ENCODE results near the gene TSC2. TPM values are rescaled to one million over a fixed set of nuclear protein-coding genes. Genes with fewer than 3 reads are reported as not detected.

Gene TSC2
- total RNA-seq, 3 donors from 2014 or later (not counting 1 experiment from before 2014, with no cell fraction given): 135 to 197 (median 161) TPM

DNA sequence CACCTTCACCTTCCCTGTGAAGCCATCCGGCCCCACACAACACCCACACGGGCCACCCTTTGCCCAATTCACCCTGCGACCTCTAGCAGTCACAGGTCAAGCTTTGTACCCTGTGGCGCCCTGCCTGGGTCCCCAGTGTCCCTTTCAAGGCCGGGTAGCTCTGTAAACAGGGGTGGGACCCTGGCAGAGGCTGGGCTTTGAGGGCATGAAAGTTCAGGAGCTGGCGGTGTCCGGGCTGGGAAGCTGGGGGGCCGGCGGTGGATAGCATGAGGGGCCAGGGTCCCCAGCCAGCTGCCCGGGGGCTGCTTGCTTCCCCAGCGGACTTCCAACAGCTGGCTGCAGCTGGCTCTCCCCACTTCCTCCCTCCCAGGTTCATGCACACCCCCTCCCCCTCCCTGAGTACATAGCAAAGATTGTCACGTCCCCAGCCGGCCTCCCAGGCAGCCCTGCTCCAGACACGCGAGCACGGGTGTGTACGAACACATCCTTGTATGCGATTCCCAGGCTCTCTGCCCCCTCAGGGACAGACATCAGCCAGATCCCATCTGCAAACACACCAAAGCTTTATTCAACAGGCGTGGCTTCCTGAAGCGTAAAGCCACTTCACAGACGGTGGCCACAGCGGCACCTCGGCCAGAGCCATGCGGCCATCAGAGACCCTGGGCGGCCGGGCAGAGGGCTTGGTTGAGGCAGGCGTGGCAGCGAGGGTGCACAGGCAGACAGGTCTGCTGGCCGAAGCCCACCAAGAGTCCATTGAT, 8.3 kb upstream of the TSC2 start:
- Histone ChIP-seq H3K36me3 (ENCODE audit: control insufficient read depth, insufficient read depth, low read length) (peaks cover 2% of the 10 kb centered on the region), H3K27me3 (ENCODE audit: control insufficient read depth, insufficient read depth, low read length) (no peaks in the 10 kb centered on the region), H3K9me3 (ENCODE audit: control insufficient read depth, insufficient read depth, low read length) (no peaks in the 10 kb centered on the region), H3K4me1 (ENCODE audit: control insufficient read depth, insufficient read depth, low read length) (peaks cover 18% of the 10 kb centered on the region), H3K27ac (ENCODE audit: low read length) (no peak overlapping the region), H3K4me3 (ENCODE audit: low read length) (no peak overlapping the region)
- Mint-ChIP-seq H3K4me3 (no peak overlapping the region), H3K9me3 (no peaks in the 10 kb centered on the region), H3K36me3 (no peaks in the 10 kb centered on the region), H3K4me1 (peaks cover 0 to 4% of the 10 kb centered on the region in 2 donors), H3K27ac (no peak overlapping the region), H3K27me3 (ENCODE audit: low read depth in 2 of 2) (no peaks in the 10 kb centered on the region)
- TF ChIP-seq, protein P1, sequence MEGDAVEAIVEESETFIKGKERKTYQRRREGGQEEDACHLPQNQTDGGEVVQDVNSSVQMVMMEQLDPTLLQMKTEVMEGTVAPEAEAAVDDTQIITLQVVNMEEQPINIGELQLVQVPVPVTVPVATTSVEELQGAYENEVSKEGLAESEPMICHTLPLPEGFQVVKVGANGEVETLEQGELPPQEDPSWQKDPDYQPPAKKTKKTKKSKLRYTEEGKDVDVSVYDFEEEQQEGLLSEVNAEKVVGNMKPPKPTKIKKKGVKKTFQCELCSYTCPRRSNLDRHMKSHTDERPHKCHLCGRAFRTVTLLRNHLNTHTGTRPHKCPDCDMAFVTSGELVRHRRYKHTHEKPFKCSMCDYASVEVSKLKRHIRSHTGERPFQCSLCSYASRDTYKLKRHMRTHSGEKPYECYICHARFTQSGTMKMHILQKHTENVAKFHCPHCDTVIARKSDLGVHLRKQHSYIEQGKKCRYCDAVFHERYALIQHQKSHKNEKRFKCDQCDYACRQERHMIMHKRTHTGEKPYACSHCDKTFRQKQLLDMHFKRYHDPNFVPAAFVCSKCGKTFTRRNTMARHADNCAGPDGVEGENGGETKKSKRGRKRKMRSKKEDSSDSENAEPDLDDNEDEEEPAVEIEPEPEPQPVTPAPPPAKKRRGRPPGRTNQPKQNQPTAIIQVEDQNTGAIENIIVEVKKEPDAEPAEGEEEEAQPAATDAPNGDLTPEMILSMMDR (IDR thresholded peaks at IDR 0.05): no peak
- DNase-seq (no peak), ATAC-seq (no peak)
- intact Hi-C loops (cut with micrococcal nuclease): no loop called here
- 77% methylated on average over 29 of the region's 29 CpGs for WGBS (ENCODE audit: insufficient coverage)

DNA sequence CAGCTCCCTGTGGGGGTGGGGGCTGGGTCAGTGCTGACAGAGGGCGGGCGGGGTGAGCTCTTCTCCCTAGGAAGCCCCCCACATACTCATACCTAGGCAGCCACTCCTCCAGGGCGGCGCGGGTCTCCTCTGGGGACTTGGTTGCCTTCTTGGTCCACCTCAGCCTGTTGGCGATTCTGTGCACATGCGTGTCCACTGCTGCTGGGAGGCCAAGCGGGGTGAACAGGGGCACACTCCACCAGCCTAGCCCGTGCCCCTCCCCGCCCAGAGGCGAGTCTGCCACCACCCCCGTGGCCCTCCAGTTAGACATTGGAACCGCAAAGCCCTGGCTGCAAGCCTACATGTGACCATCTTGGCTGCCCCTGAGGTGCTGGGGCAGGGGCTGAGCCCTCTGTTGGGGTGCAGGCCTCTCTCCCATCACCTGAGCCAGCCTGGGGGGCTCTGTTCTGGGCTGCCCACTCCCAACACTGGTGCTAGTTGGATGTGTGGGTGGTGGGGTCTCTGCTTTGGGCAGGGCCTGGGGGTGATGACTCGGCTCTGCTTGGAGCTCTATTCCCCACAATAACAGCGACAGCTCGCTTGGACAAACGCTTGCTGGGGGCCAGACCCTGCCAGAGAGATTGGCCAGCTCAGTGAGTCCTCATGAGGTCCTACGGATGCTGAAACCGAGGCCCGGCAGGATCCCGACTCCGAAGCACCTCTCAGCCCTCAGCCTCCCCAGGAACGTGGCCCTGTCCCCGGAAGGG, 7.6 kb upstream of the TSC2 start:
- H3K36me3 ChIP-seq (ENCODE audit: control insufficient read depth, insufficient read depth, low read length): peaks cover 2% of the 10 kb centered on the region
- intact Hi-C loops (cut with micrococcal nuclease): no loop called here
- ATAC-seq (no peak), DNase-seq (no peak)
- H3K4me1 ChIP-seq (ENCODE audit: control insufficient read depth, insufficient read depth, low read length): peaks cover 21% of the 10 kb centered on the region
- H3K27me3 ChIP-seq (ENCODE audit: control insufficient read depth, insufficient read depth, low read length): no peaks in the 10 kb centered on the region
- Mint-ChIP-seq H3K4me1 (peaks cover 0 to 4% of the 10 kb centered on the region in 2 donors), H3K9me3 (no peaks in the 10 kb centered on the region), H3K27ac (no peak overlapping the region), H3K27me3 (ENCODE audit: low read depth in 2 of 2) (no peaks in the 10 kb centered on the region), H3K36me3 (no peaks in the 10 kb centered on the region), H3K4me3 (no peak overlapping the region)
- no peak overlapping the region for H3K27ac ChIP-seq (ENCODE audit: low read length)
- no peak overlapping the region for H3K4me3 ChIP-seq (ENCODE audit: low read length)
- H3K9me3 ChIP-seq (ENCODE audit: control insufficient read depth, insufficient read depth, low read length): no peaks in the 10 kb centered on the region
- 93% methylated on average over 24 of the region's 24 CpGs for WGBS (ENCODE audit: insufficient coverage)
- TF ChIP-seq, protein P1 (IDR thresholded peaks at IDR 0.05): no peak

DNA sequence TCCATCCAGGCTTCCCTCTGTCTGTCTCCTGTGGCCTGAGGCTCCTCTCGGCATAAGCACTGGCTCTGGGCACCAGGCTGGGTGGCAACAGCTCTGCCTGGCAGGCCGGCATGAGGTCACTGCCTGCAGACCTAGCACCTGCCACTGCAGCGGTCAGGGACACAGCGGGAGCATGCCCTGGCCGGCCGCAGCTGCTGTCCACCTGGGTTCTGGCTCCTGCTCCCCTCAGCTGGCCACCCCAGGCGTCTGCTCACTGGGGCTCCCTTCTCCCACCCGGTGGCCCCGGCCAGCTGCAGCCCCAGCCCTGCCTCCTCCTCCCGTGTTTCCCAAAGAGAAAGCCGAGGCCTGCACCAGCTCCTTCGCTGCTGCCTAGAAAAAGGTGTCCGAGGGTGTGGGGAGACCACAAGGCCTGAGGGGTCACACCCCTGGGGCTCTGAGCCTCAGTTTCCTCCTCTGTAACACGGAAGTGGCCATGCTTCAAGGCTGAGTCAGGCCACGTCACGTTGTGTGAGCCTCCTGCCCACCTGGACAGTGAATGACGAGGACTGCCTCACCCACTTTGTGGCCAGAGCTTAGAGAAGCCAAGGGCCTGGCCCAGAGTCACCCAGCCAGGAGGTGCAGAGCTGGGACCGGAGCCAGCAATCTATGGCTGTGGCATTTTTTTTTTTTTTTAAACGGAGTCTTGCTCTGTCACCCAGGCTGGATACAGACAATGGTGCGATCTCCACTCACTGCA, 6.8 kb upstream of the TSC2 start:
- Histone ChIP-seq H3K4me1 (ENCODE audit: control insufficient read depth, insufficient read depth, low read length) (peaks cover 21% of the 10 kb centered on the region), H3K27me3 (ENCODE audit: control insufficient read depth, insufficient read depth, low read length) (no peaks in the 10 kb centered on the region), H3K36me3 (ENCODE audit: control insufficient read depth, insufficient read depth, low read length) (peaks cover 2% of the 10 kb centered on the region), H3K27ac (ENCODE audit: low read length) (no peak overlapping the region), H3K4me3 (ENCODE audit: low read length) (no peak overlapping the region), H3K9me3 (ENCODE audit: control insufficient read depth, insufficient read depth, low read length) (no peaks in the 10 kb centered on the region)
- H3K27ac Mint-ChIP-seq: no peak overlapping the region
- H3K27me3 Mint-ChIP-seq (ENCODE audit: low read depth in 2 of 2): no peaks in the 10 kb centered on the region
- peaks cover 0 to 4% of the 10 kb centered on the region in 2 donors for H3K4me1 Mint-ChIP-seq
- TF ChIP-seq, protein P1 (IDR thresholded peaks at IDR 0.05): no peak
- DNase-seq: no peak
- intact Hi-C loops (cut with micrococcal nuclease): no loop called here
- WGBS (ENCODE audit: insufficient coverage): 93% methylated on average over 20 of the region's 20 CpGs
- H3K4me3 Mint-ChIP-seq: no peak overlapping the region
- no peaks in the 10 kb centered on the region for H3K9me3 Mint-ChIP-seq
- no peaks in the 10 kb centered on the region for H3K36me3 Mint-ChIP-seq
- ATAC-seq: no peak
